Kidney capillary endothelial cell (primary cell): ENCODE data around the gene OR56A5.

Experiments used
- DNase-seq: peaks from one replicate; pipeline ENCODE4 v3.0.0-alpha.2; 2018; ENCODE audit warnings: low spot score

OR56A5 gene

GRCh38 chr11:5932671-5933070 lies 35.6 kb downstream of the OR56A5 start:
- DNase-seq, result no peak

GRCh38 chr11:5931061-5931460 lies 37.2 kb downstream of the OR56A5 start:
- no peak for DNase-seq

DNA sequence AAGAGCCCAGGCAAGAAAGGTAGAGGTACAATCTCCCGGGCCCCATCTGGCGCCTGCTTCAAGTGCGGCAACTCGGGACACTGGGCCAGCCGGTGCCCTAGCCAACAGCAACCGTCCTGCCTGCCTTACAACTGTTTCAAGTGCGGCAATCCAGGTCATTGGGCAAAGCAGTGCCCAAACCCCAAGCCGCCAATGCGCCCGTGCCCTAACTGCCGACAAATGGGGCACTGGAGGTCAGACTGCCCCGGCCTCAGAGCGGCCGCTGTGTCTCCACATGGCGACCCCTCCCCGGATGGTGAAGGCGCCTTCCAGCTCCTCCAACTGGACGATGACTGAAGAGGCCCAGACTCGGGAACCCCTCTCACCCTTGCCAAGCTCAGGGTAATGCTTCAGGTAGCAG lies 37.7 kb downstream of the OR56A5 start:
- DNase-seq, result no peak

DNA sequence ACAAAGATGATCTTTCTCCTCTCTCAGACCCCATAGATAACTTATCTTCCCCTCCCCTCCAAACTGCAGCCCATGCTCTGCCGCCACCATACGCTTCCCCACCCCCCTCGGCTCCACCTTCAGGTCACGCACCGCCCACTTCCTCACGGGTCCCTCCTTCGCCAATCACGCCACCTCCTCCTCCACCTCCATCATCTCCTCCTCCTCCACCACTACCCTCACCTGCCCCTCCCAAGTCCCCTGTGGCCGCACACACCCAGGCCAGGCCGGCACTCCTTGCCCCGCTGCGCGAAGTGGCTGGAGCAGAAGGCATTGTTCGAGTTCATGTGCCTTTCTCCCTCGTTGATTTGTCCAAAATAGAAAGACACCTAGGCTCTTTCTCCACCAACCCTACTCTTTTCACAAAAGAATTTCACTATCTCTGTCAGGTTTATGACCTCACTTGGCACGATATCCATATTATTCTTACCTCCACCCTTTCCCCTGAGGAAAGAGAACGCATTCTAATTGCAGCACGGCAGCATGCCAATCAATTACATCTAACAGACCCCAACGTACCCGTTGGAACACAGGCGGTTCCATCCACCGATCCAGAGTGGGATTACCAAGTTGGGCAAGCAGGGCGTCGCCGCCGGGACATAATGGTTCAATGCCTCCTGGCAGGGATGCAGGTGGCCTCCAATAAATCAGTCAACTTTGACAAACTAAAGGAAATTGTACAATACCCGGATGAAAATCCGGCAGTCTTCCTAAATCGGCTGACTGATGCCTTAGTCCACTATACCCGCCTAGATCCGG lies 38.5 kb downstream of the OR56A5 start:
- no peak for DNase-seq

GRCh38 chr11:5928811-5929210 lies 39.5 kb downstream of the OR56A5 start:
- no peak for DNase-seq

DNA sequence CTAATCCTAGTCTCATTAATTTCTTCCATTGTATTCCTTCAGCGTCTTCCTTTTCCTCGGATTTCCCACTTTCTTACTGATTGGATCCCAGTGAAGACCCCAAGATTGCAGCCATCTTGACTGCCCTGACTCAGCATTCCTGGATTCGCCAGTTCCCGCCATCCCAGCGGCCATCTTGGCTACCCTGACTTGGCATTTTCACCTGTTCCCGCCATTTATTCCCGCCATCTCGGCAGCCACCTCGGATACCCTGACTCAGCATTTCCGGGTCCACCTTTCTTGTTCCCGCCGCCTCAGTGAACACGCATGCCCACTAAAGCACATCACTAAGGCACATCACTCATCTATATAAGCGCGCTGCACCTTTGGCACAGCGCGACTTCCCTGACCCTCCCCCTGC lies 40.0 kb downstream of the OR56A5 start:
- no peak for DNase-seq

GRCh38 chr11:5923794-5924193 lies 44.5 kb downstream of the OR56A5 start:
- DNase-seq, result no peak

GRCh38 chr11:5923427-5923776 lies 44.9 kb downstream of the OR56A5 start:
- DNase-seq, result no peak

GRCh38 chr11:5922749-5923426 lies 45.4 kb downstream of the OR56A5 start:
- DNase-seq, result no peak
